GM19023 (cell line): Measurements from ENCODE around the gene SSC5D.
"Not testable (repeated sequence)": the region's sequence is repeated elsewhere in the genome, so short reads cannot be mapped to it uniquely, and the experiment has no call there.

Experiments used
- ATAC-seq: cut with Tn5 transposase; IDR thresholded peaks from one replicate; pipeline ENCODE4 v1.9.1; 2021; ENCODE audit warnings: mild to moderate bottlenecking, moderate library complexity; ENCODE audit not compliant: unreplicated experiment

Gene SSC5D

DNA sequence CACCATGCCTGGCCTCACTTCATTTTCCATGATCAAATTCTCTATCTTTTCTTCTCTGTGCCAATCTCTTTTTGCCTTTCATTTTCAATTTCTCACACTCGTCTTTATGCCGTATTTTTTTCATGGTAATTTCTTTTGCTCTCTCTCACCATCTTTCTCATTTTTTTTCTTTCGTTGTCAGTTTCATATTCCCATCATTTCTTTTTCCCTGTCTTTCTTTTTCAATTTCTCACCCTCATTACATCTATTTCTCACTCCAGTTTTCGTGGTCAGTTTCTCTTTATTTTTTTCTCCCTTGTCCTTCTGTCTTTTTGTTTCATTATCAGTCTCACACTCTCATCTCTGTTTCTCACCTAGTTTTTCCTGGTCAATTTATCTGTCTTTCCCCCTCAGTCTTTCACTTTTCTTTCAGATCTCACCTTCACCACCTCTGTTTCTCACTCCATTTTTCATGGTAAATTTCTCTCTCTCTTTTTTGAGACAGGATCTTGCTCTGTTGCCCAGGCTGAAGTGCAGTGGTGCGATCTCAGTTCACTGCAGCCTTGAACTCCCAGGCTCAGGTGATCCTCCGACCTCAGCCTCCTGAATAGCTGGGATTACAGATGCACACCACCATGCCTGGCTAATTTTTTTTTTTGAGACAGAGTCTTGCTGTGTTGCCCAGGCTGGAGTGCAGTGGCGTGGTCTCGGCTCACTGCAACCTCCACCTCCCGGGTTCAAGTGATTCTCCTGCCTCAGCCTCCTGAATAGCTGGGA is 14.1 kb downstream of the SSC5D start:
- no peak for ATAC-seq

DNA sequence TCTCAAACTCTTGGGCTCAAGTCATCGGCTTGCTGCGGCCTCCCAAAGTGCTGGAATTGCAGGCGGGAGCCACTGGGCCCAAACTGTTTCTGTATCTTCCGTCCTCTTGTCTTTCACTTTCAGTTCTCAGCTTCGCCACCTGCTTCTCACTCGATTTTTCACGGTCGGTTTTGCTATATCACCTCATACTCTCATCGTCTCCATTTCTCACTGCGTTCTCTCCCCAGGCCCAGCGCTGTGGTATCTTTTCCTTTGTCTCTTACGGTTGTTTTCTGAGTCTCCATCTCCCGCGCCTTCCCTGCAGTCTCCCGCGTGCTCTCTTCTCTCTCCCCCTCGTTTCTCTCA is 14.9 kb downstream of the SSC5D start:
- ATAC-seq = no peak

DNA sequence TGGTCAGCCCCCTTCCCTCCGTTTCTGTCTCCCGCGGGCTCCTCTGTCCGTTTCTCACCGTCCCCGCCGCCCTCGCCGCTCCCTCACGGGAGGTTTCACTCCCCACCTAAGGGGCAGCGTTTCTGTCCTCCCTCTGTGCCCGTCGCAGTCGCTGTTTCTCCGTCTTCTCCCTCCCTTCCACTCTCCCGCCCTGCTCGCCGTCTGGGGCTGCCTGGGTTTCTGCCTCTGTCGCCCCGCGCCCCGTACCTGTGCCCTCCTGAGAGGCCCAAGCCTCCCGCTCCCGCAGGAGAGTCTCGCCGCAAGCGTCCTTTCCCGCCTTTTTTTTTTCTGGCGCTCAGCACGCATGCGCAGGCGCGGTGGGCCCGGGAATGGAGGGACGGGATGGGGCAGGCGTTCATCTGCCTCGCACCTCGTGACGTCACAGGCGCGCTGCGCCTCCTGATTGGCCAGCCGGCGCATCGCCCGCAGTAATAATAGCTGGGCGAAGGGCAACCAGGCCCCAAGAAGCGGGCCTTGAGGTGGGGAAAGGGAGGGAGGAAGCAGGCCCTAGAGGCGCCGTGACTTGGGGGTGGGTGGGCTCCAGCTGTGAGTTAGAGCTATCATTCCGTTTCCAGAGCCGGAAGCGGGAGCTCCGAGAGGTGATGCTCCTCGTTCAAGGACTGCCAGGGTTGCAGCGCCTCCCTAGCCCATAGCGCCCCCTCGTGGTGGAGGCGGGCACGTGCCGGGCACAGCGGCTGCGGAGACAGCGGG is 15.4 kb downstream of the SSC5D start:
- ATAC-seq = peak; percentile 96

DNA sequence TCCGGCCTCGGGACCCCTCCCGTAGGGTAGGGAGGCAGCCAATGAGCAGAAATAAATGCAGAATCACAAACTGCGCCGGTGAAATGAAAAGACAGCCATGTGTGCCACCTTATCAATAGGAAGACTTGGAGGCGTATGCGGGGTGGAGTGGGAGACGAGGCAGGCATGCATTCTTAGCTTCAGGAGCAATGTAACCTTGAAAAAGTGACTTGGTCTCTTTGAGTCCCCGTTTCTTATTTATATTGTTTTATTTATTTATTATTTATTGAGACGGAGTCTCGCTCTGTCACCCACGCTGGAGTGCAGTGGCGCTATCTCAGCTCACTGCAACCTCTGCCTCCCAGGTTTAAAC is 16.0 kb downstream of the SSC5D start:
- no peak for ATAC-seq

DNA sequence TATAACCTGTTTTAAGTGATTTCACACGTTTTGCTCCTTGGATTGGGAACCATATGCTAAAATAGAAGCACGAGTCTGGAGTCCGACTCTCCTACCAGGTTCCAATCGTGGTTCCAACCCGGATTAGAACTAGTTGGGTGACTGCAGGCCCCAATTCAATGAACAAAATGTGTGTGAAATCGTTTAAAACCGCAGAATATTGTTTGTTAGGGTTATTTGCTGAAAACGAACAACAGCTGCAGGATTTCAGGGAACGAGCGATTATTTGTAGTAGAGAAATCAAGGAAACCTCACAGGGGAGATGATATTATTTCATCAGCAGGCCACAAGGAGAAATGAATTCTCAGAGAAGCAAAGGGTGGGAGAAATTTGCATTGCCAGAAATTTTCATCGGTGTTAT is 16.7 kb downstream of the SSC5D start:
- no peak for ATAC-seq

DNA sequence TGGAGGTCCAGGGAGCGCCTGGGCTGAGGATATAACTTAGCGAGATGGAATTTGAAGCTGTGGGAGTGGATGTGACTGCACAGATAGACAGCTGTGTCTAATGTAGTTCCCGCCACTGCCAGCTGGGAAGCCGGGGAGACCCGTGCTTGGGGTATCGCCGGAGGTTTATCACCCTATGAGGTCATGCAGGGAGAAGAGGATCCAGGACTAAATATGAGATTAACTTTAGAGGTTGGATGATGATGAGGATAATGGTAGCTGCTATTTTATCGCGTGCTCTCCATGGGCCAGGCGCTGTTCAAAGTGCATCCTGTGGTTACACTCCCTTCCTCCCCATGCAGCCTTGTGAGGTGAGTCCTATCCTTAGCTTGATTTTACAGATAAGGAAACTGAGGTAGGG is 19.9 kb downstream of the SSC5D start:
- no peak for ATAC-seq

DNA sequence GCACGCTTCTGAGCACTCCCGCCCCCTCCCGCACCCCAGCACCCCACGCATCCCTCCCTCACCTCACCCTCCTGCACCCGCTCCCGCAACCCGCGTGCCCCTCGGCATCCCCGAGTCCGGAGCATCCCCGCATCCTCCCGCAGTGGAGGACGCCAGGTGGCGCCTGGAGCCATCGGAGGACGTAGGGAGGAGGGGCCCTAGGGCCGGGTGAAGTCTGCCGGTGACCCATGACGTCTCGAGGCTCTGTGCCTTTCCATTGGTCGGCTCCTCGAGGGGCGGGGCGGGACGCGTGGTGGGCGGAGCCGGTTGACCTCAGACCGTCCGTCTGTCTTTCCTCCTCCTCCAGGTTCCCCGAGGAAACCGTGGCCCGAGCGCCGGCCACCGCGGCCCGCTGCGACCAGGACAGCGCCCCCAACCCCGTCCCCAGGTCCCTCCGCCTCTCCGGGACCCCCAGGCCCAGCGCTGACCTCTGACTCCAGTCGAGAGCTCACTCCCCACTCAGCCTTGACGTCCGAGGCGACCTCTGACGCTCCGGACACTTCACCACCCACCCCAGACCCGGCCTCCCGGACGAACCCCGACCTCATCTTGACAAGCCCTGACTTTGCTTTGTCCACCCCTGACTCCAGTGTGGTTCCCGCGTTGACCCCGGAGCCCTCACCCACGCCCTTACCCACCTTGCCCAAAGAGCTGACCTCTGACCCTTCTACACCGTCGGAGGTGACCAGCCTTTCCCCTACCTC is 28.8 kb downstream of the SSC5D start:
- ATAC-seq = peak; percentile 99

DNA sequence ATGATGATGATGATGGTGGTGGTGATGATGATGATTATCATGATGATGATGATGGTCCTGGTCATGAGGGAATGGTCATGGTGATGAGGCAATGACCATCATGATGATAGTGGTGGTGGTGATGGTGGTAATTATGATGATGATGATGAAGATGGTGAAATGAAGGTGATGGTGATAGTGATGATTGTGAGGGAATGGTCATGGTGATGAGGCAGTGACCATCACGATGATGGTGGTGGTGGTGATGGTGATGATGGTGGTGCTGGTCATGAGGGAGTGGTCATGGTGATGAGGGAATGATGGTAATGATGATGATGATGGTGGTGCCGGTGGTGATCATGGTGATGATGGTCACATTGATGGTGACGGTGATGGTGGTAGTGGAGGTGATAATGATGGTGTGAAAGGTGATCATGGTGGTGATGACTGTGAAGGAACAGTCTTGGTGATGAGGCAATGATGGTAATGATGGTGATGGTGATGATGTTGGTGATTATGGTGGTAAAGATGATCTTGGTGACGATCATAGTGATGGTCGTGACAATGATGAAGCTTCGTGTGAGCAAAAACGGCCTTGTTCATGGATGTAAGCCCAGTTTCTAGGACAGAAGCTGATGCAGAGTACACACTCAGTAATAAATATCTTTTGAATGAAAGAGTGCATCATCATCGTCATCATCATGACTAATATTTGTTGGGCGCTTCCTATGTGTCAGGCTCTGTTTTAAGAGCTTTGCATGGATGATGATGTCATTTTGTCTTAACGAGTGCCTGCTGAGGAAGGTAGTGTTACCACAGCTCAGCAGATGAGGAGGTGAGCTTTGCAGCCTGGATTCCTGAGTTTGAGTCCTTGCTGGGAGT is 31.4 kb downstream of the SSC5D start:
- no peak for ATAC-seq

DNA sequence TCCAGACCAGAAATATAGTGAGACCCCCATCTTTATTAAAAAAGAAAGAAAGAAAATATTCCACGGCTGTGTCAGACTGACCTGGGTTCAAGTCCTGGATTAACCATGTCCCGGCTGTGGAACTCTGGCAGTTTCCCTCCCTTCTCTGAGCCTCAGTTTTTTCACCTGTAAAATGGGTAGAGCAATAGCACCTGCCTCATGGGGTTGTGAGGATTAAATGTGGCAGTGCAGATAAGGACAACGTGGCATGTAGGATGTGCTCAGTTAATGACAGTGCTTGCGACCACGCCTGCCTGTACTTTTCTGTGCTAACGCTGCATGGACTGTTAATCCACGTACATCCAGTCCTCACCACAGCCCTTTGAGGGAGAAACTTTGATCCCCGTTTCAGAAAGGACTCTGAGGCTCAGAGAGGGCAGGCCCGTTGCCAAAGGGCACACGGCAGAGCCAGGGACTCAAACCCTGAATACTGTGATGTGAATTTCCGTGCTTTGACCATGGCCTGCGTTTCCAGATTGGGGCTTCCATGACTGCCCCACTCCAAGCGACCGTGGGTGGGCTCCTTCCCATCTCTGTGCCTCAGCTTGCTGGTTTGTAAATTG is 32.6 kb downstream of the SSC5D start:
- no peak for ATAC-seq

DNA sequence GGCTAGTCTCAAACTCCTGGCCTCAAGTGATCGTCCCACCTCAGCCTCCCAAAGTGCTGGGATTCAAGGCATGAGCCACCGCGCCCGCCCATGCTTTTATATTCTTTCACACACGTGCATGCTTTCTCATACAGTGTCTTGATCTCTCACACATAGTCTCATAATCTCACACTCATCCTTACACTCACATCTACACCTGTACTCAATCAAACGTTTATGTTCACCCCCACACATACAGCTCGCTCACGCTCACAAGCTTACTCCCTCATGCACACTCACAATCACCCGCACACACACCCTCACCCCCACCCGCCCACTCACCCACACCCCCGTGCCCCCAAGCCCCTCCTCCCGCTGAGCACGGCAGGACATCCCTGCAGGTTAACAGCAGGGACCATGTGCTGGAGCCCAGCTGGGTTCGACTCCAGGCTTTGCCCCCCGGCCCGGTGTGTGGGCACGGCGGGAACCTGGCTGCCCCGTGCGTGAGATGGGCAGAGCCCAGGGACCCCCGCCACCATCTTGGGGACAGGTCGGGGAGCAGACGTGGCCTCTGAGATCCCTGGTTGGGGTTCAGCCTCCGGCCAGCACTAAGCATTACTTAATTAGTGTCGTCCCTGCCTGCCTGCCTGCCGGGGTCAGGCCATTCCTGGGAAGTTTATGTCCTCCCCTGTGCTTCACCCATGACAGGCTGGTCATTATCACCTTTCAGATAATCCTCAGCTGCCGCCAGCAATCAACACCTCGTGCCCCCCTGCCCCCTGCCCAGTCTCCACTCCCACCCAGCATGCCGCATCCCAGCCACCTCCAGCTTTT is 37.3 kb downstream of the SSC5D start:
- ATAC-seq = no peak

DNA sequence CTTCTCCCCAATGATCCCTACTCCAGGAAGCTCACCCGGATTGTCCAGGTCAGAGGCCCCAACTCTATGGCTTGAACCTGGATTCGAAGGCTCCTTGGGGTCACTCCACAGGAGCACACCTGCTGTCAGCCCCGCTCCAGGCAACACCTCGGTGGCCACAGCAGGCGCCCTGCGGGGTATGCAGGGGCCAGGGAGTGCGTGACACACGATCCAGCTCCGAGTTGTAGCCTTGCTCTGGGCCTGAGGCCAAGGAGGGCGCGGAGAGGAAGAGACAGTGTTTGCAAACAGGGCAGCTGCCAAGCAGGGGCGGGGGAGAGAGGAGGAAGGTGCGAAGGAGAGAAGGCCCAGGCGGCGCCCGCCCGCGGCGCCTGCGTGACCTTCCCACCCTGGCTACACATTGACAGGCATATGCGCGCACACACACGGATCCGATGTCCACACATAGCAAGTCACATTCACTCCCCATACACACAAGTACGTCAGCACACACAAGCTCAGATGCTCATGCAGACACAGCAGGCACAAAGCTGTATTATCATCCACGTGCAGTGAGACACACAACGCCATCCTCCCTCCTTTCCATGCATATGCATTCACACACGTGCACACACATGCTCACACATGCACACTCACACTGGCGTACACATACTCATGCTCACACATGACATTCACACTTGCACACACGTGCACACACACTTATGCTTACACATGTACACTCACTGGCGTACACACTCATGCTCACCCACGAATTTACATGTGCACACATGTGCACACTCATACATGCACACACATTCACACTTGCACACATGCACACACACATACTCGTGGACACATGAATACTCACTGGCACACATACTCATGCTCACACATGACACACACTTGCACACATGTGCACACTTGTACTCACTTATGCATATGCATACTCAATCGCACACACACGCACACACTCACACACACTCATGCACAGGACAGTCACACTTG is 38.3 kb downstream of the SSC5D start:
- no peak for ATAC-seq

DNA sequence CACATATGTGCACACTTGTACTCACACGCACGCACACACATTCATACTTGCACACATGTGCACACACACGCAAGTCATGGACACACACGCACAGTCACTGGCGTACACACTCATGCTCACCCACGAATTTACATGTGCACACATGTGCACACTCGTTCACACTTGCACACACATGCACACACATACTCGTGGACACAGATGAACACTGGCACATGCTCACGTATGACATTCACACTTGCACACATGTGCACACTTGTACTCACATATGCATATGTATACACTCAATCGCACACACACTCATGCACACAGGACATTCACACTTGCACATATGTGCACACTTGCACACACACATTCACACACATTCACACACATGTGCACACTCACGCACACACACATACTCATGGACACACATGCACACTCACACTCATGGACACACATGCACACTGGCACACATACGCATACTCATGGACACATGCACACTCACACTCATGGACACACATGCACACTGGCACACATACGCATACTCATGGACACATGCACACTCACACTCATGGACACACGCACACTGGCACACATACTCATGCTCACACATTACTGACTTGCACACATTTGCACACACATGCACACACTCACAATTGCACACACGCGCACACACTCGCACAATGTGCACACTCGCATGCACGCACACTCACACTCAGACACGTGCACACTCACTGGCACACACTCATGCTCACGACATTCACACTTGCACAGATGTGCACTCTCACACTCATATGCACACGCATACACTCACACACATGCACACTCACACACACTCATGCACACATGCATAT is 39.2 kb downstream of the SSC5D start:
- no peak for ATAC-seq

DNA sequence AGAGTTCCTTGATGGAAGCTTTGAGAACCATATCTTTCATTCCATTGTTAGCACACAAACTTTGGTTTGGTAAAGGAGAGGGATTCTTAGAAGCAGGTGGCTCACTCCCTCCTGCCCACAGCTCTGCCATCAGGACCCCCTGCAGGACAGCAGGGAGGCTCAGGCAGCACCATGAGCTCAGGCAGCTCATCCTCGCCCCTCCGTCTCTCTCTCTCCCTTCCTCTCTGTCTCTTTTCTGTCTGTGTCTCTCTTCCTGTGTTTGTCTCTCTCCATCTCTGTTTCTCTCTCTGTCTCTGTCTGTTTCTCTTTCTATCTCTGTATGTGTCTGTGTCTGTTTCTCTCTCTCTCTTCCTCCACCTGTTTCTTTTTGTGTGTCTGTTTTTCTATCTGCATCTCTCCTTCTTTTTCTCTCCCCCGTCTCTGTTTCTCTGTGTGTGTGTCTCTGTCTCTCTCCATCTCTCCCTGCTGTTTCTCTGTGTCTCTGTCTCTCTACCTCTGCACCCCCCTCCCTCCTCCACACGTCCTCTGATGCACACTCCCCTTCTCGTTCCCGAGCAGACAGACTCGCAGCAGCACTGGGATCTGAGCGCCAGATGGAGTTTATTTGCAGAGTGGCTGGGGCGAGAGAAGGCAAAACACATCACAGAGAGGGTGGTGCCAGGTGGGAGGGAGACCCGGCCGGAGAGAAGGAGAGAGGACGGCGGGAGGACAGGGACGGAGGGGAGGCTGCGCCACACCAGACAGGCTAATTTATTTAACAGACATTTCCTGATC is 40.0 kb downstream of the SSC5D start:
- ATAC-seq = no peak

DNA sequence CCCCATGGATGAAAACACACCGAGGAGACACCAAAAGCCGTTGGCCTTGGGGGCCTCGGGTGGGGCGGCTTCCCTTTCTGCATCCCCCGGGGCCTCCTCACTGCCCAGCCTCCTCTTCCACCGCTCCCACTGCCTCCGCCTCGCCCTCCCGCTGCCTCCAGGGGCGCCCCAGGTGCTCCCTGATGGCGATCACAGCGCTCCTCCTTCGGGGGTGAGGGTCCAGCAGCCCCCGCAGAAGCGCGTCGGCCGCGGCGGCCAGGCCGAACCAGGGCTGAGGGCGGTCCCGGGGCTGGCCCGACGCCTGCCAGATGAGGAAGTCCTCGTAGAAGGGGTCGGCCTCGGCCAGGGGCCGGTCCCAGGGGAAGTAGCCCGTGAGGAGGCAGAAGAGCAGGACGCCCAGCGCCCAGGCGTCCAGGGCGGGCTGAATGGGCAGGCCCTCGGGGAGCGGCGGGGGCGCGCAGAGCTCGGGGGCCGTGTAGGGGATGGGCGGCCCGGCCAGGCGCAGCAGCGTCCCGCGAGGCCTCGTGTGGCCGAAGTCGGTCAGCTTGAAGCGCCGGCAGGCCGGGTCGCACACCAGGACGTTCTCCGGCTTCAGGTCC is 41.5 kb downstream of the SSC5D start:
- no peak for ATAC-seq

DNA sequence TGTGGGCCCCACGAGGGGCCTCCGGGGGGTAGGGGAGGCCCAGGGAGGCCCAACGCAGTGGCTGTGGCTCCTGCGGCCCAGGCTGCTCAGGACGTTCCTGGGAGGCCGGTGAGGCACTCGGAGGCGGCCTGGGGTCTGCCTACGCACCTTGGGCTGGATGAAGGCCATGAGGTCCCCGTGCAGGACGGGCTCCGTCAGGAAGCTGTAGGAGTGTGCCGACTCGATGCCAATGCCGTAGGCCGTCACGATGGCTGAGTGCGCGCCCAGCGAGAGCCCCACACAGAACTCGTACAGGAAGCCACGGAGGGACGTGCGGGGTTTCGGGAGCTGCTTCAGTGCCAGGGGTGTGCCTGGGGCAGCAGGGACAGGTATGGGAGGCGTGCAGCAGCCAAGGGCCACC is 42.8 kb downstream of the SSC5D start:
- ATAC-seq = no peak

DNA sequence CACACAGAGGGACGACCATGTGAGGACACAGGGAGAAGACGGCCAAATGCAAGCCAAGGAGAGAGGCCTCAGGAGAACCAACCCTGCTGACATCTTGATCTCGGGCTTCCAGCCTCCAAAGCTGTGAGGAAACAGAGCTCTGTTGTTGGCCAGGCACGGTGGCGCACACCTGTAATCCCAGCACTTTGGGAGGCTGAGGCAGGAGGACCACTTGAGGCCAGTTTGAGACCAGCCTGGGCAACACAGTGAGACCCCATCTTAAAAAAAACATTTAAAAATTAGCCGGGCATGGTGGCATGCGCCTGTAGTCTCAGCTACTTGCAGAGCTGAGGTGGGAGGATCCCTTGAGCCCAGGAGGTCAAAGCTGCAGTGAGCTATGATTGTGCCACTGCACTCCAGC is 46.0 kb downstream of the SSC5D start:
- not testable (repeated sequence) for ATAC-seq
